ENCODE data around the gene WWOX. TPM values are rescaled to one million over a fixed set of nuclear protein-coding genes. Genes with fewer than 3 reads are reported as not detected.

Gene WWOX
- total RNA-seq, 1 experiment from 2014 or later = 15.6 TPM

- Histone ChIP-seq H2AFZ (ENCODE audit: low read length) (no peak overlapping the region), H3K9me3 (ENCODE audit: control insufficient read depth, low read depth, low read length) (no peaks in the 10 kb centered on the region), H3K56ac (ENCODE audit: insufficient read length, low read depth, low read length) (no peak overlapping the region), H3K4me2 (ENCODE audit: insufficient read depth, insufficient read length, low read length) (no peak overlapping the region), H3K4ac (ENCODE audit: low read depth, low read length) (no peak overlapping the region), H3K79me1 (ENCODE audit: insufficient read depth, low read depth, low read length, poor library complexity, severe bottlenecking) (no peaks in the 10 kb centered on the region), H4K20me1 (ENCODE audit: control insufficient read depth, insufficient read depth, insufficient read length) (no peaks in the 10 kb centered on the region), H2BK120ac (ENCODE audit: low read depth, low read length, poor library complexity, severe bottlenecking) (no peak overlapping the region), H3K27me3 (ENCODE audit: insufficient read depth, low read length) (no peaks in the 10 kb centered on the region), H4K8ac (replicated peaks; ENCODE audit: insufficient read length, low read depth, low read length) (no peak overlapping the region), H2AK5ac (ENCODE audit: insufficient read length, low read length) (no peak overlapping the region), H3K23me2 (ENCODE audit: insufficient read length, low read depth, low read length, poor library complexity, severe bottlenecking) (no peaks in the 10 kb centered on the region), H2BK5ac (ENCODE audit: insufficient read length, low read length) (no peak overlapping the region), H2BK20ac (ENCODE audit: low read depth, low read length, poor library complexity, severe bottlenecking) (no peak overlapping the region), H3K14ac (ENCODE audit: insufficient read depth, low read length) (no peak overlapping the region), H4K91ac (ENCODE audit: insufficient read length, low read depth, low read length) (no peak overlapping the region), H3K9ac (ENCODE audit: extremely low read depth, insufficient read length, low read length) (no peak overlapping the region), H2BK15ac (ENCODE audit: low read depth, low read length) (no peak overlapping the region), H3K18ac (ENCODE audit: insufficient read length, low read depth, low read length) (no peak overlapping the region), H3T11ph (ENCODE audit: low read length) (no peak overlapping the region), H3K4me1 (ENCODE audit: insufficient read depth, low read length) (peaks cover 2% of the 10 kb centered on the region; the same call in 1 of the 2 replicates), H3K79me2 (ENCODE audit: insufficient read depth, low read length) (no peaks in the 10 kb centered on the region), H3K27ac (ENCODE audit: insufficient read length, low read depth, low read length) (no peak overlapping the region), H3K23ac (ENCODE audit: insufficient read length, low read depth, low read length) (no peak overlapping the region), H2BK12ac (ENCODE audit: insufficient read length, low read depth, low read length) (no peak overlapping the region), H4K5ac (ENCODE audit: insufficient read length, low read depth, low read length) (no peak overlapping the region)
- no CpG with 5 or more reads among the region's 9 CpGs for WGBS (ENCODE audit: extremely low coverage, insufficient read length, low lambda C conversion rate)
- H3K4me3 Mint-ChIP-seq = no peak overlapping the region
- H3K27me3 Mint-ChIP-seq (ENCODE audit: low read depth) = no peaks in the 10 kb centered on the region
- H3K9me3 Mint-ChIP-seq = no peaks in the 10 kb centered on the region
- no peak for TF ChIP-seq CTCF (conservative IDR thresholded peaks at IDR 0.05)
- DNase-seq = no peak
- no peaks in the 10 kb centered on the region for H3K36me3 Mint-ChIP-seq (ENCODE audit: insufficient read depth in 1 of 3, low read depth in 3 of 3)
- peaks cover 17 to 18% of the 10 kb centered on the region in 2 experiments for H3K4me1 Mint-ChIP-seq
- H3K27ac Mint-ChIP-seq = no peak overlapping the region
These were observed 115.8 kb downstream of the WWOX start for GRCh38 chr16:78215222-78215621.
